Measurements from ENCODE around the gene PRR36.

The PRR36 gene

DNA sequence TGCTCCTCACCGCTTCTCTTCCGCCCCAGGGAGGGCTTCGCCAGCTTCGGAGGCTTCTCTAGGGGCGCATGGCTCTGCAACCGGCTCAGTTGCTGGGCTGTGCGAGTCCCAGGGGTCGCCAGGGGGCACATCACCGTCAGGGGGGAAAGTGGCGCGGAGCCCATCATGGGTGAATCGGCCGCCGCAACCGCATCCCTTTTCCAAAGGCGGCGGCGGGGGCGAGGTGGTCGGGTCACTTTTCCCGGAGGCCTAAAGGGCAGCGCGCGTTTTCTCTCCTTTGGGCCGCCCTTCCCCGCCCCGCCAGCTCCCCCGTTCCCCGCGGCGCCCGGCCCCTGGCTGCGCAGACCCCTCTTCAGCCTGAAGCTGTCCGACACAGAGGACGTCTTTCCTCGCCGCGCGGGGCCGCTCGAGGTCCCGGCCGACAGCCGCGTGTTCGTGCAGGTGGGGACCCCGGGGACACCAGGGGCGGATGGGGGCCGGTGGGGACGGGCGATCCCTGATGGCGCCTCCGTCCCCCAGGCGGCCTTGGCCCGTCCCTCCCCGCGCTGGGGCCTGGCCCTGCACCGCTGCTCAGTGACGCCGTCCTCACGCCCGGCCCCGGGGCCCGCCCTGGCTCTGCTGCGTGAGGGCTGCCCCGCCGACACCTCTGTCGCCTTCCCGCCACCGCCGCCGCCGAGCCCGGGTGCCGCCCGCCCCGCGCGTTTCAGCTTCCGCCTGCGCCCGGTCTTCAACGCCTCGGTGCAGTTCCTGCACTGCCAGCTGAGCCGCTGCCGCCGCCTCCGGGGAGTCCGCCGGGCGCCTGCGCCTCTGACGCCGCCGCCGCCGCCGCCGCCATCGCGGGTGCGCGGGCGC, 42.1 kb upstream of the PRR36 start:
- Mint-ChIP-seq H3K36me3 (ENCODE audit: low read depth) (peaks cover 11% of the 10 kb centered on the region), H3K9me3 (no peaks in the 10 kb centered on the region), H3K4me3 (peak overlapping the region; percentile 81), H3K27me3 (ENCODE audit: low read depth) (peaks cover 29% of the 10 kb centered on the region), H3K4me1 (ENCODE audit: low read depth) (peaks cover 21% of the 10 kb centered on the region), H3K27ac (no peak overlapping the region)

DNA sequence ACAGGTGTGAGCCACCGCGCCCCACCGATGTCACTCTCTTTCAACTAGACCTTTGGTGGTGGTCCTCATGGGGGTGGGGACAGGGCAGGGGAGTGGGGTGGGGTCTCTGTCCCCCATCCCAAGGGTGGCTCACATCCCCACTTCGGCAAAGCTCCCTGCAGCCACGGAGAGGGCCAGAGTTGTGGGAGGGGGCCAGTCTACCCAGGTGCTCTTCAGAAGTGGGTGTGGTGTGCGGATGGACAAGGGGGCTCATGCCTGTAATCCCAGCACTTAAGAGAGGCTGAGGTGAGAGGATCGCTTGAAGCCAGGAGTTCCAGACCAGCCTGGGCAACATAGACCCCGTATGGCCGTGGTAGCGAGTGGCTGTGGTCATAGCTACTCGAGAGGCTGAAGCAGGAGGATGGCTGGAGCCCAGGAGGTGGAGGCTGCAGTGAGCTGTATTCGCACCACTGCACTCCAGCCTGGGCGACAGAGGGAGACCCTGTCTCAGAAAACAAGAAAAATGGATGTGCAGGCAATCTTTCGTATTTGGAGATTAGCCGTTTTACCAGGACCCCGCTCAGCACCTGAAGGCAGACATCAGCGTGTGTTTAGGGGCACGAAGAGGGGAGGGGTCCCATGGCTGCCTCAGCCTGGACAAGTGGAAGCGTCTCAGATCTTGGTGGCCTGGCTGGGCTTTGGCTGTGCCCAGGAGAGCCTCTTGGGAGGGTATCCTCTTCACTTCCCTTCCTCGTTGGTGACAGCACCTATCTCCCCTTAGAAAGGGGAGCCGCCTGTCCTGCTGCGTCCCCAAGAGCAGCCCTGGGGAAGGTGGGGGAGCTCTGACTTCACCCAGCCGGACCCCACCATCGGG, 41.3 kb upstream of the PRR36 start:
- H3K36me3 Mint-ChIP-seq (ENCODE audit: low read depth): peaks cover 12% of the 10 kb centered on the region
- no peaks in the 10 kb centered on the region for H3K9me3 Mint-ChIP-seq
- peak overlapping the region; percentile 57 for H3K4me3 Mint-ChIP-seq
- peaks cover 29% of the 10 kb centered on the region for H3K27me3 Mint-ChIP-seq (ENCODE audit: low read depth)
- H3K4me1 Mint-ChIP-seq (ENCODE audit: low read depth): peaks cover 16% of the 10 kb centered on the region
- H3K27ac Mint-ChIP-seq: no peak overlapping the region

DNA sequence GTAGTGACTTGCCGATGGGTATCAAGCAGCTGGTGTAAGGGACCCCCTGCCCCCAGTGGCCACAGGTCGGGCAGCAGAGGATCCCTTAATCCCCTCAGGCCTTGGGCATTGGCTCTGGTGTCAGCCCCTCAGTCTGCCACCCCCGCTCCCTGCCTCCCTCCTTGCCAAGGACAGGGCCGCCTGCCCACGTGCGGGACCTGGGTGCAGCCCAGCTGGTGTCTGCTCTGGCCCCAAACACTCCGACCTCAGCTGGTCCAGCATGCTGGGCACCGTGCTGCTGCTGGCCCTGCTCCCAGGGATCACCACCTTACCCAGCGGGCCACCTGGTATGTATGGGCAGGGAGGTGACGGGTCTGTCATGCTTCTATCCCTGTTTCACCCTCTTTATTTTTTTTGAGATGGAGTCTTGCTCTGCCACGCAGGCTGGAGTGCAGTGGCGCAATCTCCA, 40.4 kb upstream of the PRR36 start, which contains the start of gene TGFBR3L:
Gene TGFBR3L (plus strand): TSS at position 233 of the 448 bp plus-strand sequence.
- H3K27me3 Mint-ChIP-seq (ENCODE audit: low read depth): peaks cover 24% of the 10 kb centered on the region
- H3K36me3 Mint-ChIP-seq (ENCODE audit: low read depth): peaks cover 12% of the 10 kb centered on the region
- H3K9me3 Mint-ChIP-seq: no peaks in the 10 kb centered on the region
- H3K27ac Mint-ChIP-seq: no peak within 1 kb of the TSS
- peak within 1 kb of the TSS; percentile 57 for H3K4me3 Mint-ChIP-seq
- peaks cover 11% of the 10 kb centered on the region for H3K4me1 Mint-ChIP-seq (ENCODE audit: low read depth)

DNA sequence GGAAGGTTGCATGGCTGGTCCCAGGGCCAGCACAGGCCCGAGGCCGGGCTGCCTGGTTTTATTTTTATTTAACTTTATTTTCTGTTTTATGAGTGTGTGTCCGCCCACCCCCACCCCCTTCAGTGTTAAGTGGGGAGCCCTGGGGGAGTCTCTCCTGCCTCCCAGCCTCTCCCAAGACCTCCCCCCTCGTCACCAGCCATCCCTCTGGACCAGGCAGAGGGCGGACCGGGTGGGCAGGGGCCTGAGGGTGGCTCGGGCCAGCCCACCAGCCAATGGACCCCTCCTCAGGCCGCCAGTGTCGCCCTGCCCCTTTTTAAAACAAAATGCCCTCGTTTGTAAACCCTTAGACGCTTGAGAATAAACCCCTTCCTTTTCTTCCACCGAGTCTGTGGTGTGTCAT, 39.9 kb upstream of the PRR36 start:
- Mint-ChIP-seq H3K36me3 (ENCODE audit: low read depth) (peaks cover 12% of the 10 kb centered on the region), H3K27me3 (ENCODE audit: low read depth) (peaks cover 22% of the 10 kb centered on the region), H3K4me3 (no peak overlapping the region), H3K27ac (no peak overlapping the region), H3K9me3 (no peaks in the 10 kb centered on the region), H3K4me1 (ENCODE audit: low read depth) (peaks cover 8% of the 10 kb centered on the region)

DNA sequence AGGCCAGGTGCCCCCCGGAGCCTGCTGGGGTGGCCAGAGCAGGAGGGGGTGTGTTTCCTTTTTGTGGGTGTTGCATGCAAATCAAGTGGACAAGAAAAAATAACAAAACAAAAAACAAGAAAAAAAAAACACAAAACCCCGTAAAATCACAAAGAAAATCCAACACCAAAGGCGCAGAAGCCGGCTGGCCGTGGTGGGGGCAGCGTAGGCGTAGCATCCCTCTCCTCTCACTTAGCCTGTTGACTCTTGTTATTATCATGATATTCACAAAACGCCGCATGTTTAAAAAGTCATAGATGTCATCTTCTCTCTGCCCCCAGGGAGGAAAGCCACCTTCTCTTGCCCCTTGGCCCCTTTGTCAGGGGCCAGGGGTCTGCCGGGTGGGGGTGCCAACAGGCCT, 39.5 kb upstream of the PRR36 start:
- peaks cover 12% of the 10 kb centered on the region for H3K36me3 Mint-ChIP-seq (ENCODE audit: low read depth)
- H3K27ac Mint-ChIP-seq: no peak overlapping the region
- H3K9me3 Mint-ChIP-seq: no peaks in the 10 kb centered on the region
- no peak overlapping the region for H3K4me3 Mint-ChIP-seq
- peaks cover 8% of the 10 kb centered on the region for H3K4me1 Mint-ChIP-seq (ENCODE audit: low read depth)
- peaks cover 22% of the 10 kb centered on the region for H3K27me3 Mint-ChIP-seq (ENCODE audit: low read depth)

DNA sequence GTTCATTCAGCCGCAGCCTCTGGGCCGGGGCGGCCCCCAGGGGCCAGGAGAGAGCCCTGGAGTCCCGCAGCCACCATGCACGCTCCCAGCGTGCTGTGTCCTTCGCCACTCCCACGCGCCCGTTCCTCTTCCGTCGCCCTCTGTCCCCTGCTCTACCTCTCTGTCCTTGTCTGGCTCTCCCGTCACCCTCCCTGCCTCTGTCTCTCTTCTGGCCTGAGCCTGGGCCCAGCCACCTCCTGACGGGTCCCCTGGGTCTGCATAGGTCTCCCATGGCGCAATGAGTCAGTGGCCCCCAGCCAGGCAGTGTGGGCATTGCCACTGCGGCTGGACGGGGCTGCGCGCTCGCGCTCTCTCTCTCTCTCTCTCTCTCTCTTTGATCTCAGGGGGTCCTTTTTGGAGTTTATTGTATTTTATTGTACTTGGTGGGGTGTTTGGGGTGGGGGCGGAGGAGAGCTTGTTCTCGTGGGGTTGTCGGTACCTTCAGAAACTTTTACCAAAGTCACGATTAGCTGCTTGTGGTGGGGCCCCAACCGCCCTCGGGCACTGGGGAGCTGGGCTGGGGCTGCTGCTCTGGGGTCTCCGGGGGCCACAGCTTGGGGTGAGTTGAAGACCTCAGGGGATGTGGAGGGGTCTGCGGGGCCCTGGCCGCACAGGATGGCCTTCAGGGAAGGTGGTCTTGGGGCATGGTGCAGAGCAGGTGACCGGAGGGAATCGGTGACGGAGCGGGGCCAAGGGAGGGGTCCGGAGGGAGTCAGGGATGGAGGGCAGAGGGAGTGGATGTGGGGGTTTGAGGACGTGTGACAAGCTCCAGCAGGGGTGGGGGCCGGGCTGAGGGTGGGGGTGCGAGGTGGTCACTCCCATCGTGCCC, 38.7 kb upstream of the PRR36 start:
- peaks cover 5% of the 10 kb centered on the region for H3K4me1 Mint-ChIP-seq (ENCODE audit: low read depth)
- peaks cover 15% of the 10 kb centered on the region for H3K27me3 Mint-ChIP-seq (ENCODE audit: low read depth)
- H3K36me3 Mint-ChIP-seq (ENCODE audit: low read depth): peaks cover 12% of the 10 kb centered on the region
- H3K4me3 Mint-ChIP-seq: no peak overlapping the region
- no peak overlapping the region for H3K27ac Mint-ChIP-seq
- H3K9me3 Mint-ChIP-seq: no peaks in the 10 kb centered on the region

DNA sequence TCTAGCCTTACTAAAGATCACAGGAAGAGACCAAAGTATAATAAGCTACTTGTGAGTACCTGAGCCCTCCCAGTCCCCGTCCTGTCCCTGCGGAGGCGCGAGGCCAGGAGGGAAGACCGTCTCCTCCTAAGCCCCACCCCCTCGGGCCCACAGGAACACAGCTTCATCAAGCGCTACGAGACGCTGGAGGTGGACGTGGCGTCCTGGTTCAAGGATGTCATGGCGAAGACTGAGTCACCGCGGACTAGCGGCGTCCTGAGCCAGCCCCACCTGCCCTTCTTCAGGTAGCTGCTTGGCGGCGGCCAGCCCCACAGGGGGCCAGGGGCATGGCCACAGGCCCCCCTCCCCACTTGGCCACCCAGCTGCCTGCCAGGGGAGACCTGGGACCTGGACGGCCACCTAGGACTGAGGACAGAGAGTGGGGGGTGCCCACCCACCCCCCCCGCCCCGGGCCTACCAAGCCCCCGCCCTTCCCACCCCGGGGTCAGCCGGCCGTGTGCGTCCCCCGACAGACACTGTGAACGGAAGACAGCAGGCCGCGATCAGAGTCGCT, 38.0 kb upstream of the PRR36 start:
- Mint-ChIP-seq H3K27ac (no peak overlapping the region), H3K9me3 (no peaks in the 10 kb centered on the region), H3K36me3 (ENCODE audit: low read depth) (peaks cover 12% of the 10 kb centered on the region), H3K4me1 (ENCODE audit: low read depth) (peaks cover 5% of the 10 kb centered on the region), H3K27me3 (ENCODE audit: low read depth) (peaks cover 13% of the 10 kb centered on the region), H3K4me3 (no peak overlapping the region)

DNA sequence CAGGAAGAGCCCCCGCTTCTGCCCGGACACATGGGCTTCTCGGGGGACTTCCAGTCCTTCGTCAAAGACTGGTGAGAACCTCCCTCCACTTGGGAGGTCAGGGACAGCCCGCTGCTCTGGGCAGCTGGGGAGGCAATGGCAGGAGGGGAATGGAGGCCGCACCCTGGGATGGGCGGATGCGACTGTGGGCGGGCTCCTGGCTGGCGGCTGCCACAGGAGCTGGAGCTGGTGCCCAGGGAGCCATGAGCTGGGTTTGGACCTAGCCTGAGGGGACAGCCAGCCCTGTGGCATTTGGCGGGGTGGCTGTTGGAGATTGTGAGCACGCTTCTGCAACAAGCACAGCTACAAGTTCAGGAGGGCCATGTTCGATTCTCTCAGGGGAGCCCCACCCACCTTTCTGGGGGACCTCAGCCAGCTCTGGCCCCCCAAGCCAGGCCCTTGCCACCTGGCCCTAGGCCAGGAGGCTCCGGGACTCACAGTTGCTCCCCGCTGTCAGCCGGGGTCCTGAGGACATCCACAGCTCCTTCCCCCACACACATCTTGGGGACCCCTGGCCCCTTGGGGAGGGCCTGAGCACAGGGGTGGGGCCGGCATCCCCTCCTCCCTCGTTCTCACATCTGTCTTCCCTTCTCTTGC, 37.4 kb upstream of the PRR36 start:
- H3K4me3 Mint-ChIP-seq: no peak overlapping the region
- peaks cover 8% of the 10 kb centered on the region for H3K27me3 Mint-ChIP-seq (ENCODE audit: low read depth)
- peaks cover 10% of the 10 kb centered on the region for H3K36me3 Mint-ChIP-seq (ENCODE audit: low read depth)
- peaks cover 3% of the 10 kb centered on the region for H3K4me1 Mint-ChIP-seq (ENCODE audit: low read depth)
- H3K27ac Mint-ChIP-seq: no peak overlapping the region
- H3K9me3 Mint-ChIP-seq: no peaks in the 10 kb centered on the region

DNA sequence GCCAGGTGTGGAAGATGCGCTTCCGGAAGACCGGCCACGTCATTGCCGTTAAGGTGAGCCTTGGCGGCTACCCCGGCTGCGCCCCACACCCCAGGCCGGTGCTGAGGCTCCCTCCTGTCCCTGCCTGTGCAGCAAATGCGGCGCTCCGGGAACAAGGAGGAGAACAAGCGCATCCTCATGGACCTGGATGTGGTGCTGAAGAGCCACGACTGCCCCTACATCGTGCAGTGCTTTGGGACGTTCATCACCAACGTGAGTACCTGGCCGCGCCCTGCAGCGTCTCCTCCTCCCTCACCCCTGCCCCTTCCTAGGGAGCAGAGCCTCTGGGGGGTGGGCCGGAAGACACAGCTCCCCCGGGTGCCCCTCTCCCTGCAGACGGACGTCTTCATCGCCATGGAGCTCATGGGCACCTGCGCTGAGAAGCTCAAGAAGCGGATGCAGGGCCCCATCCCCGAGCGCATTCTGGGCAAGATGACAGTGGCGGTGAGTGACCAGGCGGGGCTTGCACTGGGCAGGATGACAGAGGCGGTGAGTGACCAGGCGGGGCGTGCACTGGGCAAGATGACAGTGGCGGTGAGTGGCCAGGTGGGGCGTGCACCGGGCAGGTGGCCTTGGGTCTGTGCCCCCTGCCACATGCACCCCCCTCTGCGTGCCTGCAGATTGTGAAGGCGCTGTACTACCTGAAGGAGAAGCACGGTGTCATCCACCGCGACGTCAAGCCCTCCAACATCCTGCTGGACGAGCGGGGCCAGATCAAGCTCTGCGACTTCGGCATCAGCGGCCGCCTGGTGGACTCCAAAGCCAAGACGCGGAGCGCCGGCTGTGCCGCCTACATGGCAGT, 36.4 kb upstream of the PRR36 start:
- Mint-ChIP-seq H3K9me3 (no peaks in the 10 kb centered on the region), H3K4me3 (no peak overlapping the region), H3K36me3 (ENCODE audit: low read depth) (peaks cover 11% of the 10 kb centered on the region), H3K27ac (no peak overlapping the region), H3K27me3 (ENCODE audit: low read depth) (peaks cover 3% of the 10 kb centered on the region), H3K4me1 (ENCODE audit: low read depth) (peaks cover 5% of the 10 kb centered on the region)

DNA sequence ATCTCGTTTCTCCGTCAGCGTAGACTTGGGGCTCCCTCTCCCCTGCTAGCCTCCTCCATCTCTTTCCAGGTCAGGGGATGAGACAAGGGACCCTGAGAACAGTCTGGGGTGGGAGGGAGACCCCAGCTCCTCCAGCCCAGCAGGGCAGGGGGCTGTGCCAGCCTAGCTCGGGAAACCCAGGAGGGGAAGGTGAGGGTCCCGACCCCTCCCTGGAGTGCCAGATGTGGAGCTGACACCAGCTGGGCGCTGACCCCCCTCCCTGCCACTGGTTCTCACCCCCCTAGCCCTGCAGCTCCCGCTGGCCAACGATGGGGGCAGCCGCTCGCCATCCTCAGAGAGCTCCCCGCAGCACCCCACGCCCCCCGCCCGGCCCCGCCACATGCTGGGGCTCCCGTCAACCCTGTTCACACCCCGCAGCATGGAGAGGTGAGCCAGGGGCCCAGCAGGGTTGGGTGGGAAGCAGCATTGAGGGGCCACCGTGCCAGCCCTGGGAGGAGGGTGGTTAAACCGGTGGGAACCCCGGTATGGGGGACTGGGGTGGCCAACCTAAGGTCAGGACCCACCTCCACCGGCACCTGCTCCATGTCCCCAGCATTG, 35.4 kb upstream of the PRR36 start:
- Mint-ChIP-seq H3K27ac (no peak overlapping the region), H3K4me3 (no peak overlapping the region), H3K36me3 (ENCODE audit: low read depth) (peaks cover 18% of the 10 kb centered on the region), H3K9me3 (no peaks in the 10 kb centered on the region), H3K27me3 (ENCODE audit: low read depth) (no peaks in the 10 kb centered on the region), H3K4me1 (ENCODE audit: low read depth) (peaks cover 10% of the 10 kb centered on the region)

DNA sequence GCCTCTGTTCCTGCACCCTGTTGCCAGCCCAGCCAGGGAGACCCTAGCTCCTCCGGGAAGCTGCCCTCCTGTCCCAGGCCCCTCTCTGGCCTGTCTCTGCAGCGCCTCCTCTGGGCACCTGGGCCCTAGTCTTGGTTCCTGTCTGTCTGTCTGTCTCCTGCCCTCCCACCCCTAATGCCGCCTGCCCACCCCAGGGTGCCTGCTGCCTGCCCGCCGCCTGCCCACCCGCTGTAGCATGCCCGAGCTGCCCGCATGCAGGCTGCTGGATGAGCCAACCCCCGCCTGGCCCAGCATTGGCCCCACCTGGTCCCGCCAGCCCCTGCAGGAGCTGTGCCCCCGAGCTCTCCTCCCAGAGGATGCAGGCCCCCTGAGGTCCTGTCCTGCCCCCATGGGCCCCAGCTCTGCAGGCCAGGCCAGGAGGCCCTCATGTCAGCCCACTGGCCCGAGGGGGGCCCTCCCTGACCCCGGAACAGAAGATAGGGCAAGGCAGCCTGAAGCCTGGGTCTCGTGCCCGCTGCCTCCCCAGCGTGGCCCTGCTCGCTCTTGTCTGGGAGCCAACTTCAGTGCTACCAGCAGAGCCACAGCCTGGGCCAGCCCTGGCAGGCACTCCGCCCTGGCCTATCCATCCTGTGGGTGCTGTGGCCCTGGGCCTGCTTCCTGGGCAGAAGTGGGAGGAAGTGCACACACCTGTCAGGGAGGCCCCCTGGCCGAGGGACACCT, 34.7 kb upstream of the PRR36 start:
- H3K36me3 Mint-ChIP-seq (ENCODE audit: low read depth): peaks cover 18% of the 10 kb centered on the region

DNA sequence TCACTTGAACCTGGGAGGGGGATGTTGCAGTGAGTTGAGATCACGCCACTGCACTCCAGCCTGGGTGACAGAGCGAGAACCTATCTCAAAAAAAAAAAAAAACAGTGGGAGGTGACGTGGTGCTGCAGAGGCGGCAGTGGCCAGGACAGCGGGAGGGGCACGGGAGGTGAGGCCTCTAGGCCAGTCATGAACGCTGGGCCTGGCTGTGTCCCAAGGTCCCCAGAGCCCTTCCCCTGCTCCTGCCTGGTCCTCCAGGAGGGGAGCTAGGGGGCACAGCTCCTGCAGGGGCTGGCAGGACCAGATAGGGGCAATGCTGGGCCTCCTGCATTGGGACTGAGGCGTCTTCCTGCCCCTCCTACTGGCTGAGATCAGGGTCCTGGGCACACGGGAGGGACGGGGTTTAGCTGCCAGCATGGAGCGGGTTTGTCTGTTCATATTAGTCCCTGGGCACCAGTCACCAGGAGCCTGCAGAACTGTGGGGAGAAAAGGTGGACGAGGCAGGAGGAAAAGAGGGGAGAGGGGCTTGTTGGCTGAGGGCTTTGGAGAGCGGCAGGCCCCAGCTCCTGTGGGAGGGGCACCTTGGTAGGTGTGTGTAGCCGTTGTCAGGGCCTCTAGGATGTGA, 34.0 kb upstream of the PRR36 start:
- H3K36me3 Mint-ChIP-seq (ENCODE audit: low read depth): peaks cover 18% of the 10 kb centered on the region
- no peak overlapping the region for H3K4me3 Mint-ChIP-seq
- no peak overlapping the region for H3K27ac Mint-ChIP-seq
- no peaks in the 10 kb centered on the region for H3K9me3 Mint-ChIP-seq
- H3K4me1 Mint-ChIP-seq (ENCODE audit: low read depth): peaks cover 12% of the 10 kb centered on the region
- H3K27me3 Mint-ChIP-seq (ENCODE audit: low read depth): no peaks in the 10 kb centered on the region

More for the DNA sequence above, 34.7 kb upstream of the PRR36 start:
- Mint-ChIP-seq H3K27me3 (ENCODE audit: low read depth) (no peaks in the 10 kb centered on the region), H3K4me3 (no peak overlapping the region), H3K9me3 (no peaks in the 10 kb centered on the region), H3K4me1 (ENCODE audit: low read depth) (peaks cover 12% of the 10 kb centered on the region), H3K27ac (no peak overlapping the region)

Measured in T-helper 1 cell treated with Interleukin-12 subunit alpha and Interleukin-12 subunit beta and Interleukin-4 antibody, amounts not matched to agents 30 μg/mL and 1 μg/mL, for 36 hours (primary cell).